ENCODE results near the gene COPS7A. TPM values are rescaled to one million over a fixed set of nuclear protein-coding genes. Genes with fewer than 3 reads are reported as not detected.

The COPS7A gene
- polyA plus RNA-seq, 1 donor (not counting 4 experiments of a cell fraction or from before 2014, with no cell fraction given) = 85.4 TPM

DNA sequence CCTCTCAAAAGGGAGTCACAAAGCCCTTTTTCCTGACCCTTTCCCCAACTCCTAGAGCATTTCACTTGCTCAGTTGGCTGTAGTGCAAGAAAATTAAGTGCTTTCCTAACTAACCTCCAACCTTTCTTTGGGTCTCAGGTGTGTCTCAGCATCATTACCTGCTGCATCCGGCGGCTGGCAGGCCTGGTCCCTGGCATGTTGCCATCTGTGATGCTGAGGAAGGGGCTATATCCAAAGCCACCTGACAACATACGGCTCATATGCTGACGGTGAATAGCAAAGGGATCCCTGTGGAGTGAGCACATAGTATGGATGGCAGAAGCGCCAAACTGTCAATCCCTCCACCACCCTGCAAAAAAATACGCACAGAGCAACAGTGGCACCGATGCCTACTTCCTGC lies 27.9 kb downstream of the COPS7A start:
- Histone ChIP-seq H3K9me3 (ENCODE audit: control insufficient read depth, low read depth, low read length) (no peaks in the 10 kb centered on the region), H3K79me2 (ENCODE audit: control insufficient read depth, insufficient read depth, low read length) (peaks cover 31% of the 10 kb centered on the region), H3K27me3 (ENCODE audit: control insufficient read depth, extremely low read depth, insufficient read depth, low read length) (no peaks in the 10 kb centered on the region), H3K9ac (ENCODE audit: control insufficient read depth, extremely low read depth, insufficient read depth, low read length) (peak overlapping the region; percentile 97), H3K9me1 (ENCODE audit: control insufficient read depth, extremely low read depth, insufficient read depth, low read length) (no peaks in the 10 kb centered on the region), H2AFZ (ENCODE audit: control insufficient read depth, low read length) (no peak overlapping the region), H3K27ac (ENCODE audit: control insufficient read depth, insufficient read depth, low read length) (peak overlapping the region; percentile 99), H3K36me3 (ENCODE audit: control insufficient read depth in 2 of 2, extremely low read depth in 1 of 2, insufficient read depth in 2 of 2, low read length in 2 of 2) (peaks cover 25 to 48% of the 10 kb centered on the region in 2 experiments), H3K4me1 (ENCODE audit: control insufficient read depth, extremely low read depth, insufficient read depth, low read length) (peaks cover 28% of the 10 kb centered on the region), H4K20me1 (ENCODE audit: control insufficient read depth, extremely low read depth, insufficient read depth, low read length) (peaks cover 2% of the 10 kb centered on the region), H3K4me3 (ENCODE audit: control insufficient read depth in 2 of 3, extremely low read depth in 1 of 3, insufficient read depth in 2 of 3, low read depth in 1 of 3, low read length in 3 of 3) (peak overlapping the region; percentile 93 to 94 (median 94)), H3K4me2 (ENCODE audit: control insufficient read depth, extremely low read depth, insufficient read depth, low read depth, low read length) (peak overlapping the region; percentile 90)
- DNase-seq (ENCODE audit: low read depth, low spot score) = no peak
- TF ChIP-seq EZH2 (IDR thresholded peaks at IDR 0.05; ENCODE audit: low read length) = no peak
- TF ChIP-seq, protein P1, sequence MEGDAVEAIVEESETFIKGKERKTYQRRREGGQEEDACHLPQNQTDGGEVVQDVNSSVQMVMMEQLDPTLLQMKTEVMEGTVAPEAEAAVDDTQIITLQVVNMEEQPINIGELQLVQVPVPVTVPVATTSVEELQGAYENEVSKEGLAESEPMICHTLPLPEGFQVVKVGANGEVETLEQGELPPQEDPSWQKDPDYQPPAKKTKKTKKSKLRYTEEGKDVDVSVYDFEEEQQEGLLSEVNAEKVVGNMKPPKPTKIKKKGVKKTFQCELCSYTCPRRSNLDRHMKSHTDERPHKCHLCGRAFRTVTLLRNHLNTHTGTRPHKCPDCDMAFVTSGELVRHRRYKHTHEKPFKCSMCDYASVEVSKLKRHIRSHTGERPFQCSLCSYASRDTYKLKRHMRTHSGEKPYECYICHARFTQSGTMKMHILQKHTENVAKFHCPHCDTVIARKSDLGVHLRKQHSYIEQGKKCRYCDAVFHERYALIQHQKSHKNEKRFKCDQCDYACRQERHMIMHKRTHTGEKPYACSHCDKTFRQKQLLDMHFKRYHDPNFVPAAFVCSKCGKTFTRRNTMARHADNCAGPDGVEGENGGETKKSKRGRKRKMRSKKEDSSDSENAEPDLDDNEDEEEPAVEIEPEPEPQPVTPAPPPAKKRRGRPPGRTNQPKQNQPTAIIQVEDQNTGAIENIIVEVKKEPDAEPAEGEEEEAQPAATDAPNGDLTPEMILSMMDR (optimal IDR thresholded peaks at IDR 0.05 in 1 of 3, IDR thresholded peaks at IDR 0.05 in 1 of 3, conservative IDR thresholded peaks at IDR 0.05 in 1 of 3; ENCODE audit: extremely low read depth in 1 of 3, insufficient read depth in 2 of 3, low read length in 3 of 3) = no peak
- no peak for FAIRE-seq
- dilution Hi-C loops (cut with MboI; ENCODE audit: extremely low pct_ligation_motif_present, low sequenced_read_pairs) = no loop called here

DNA sequence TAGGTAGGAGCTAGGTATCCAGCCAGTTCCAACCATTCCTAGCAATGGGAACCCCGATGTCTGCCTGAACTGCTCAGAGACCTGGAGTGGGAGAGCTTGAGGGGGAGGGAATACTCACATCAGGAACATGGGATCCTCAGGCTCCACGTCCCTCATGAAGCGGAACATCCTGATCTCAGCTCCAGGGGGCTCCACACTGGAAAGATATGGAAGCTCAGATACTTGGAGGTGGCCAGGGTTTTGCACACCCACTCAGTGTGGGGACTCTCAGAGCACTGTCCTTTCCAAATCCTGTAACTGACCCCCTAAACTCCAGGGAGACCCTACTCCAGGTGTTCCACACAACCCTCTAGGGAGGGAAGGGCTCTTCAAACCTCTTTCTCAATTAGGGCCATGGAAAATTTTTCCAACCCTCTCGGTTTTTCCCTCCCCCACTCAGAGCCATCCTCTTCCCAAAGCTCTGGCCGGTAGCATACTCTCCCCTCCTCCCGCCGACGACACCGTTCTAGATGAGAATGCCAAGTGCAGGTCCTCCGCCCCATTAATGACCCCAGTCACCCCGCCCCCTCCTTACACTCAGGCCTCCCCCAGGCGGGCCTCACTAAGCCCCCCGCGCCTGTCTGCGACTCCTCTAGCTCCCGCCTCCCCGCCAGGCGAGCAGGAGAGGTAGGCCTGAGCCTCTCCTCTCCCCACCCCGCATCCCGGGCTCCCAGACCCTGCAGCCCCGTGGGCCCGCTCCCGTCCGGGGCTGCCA lies 28.5 kb downstream of the COPS7A start:
- H3K36me3 ChIP-seq (ENCODE audit: control insufficient read depth in 2 of 2, extremely low read depth in 1 of 2, insufficient read depth in 2 of 2, low read length in 2 of 2) = peaks cover 24 to 42% of the 10 kb centered on the region in 2 experiments
- peak; percentile 65 for FAIRE-seq
- H3K4me1 ChIP-seq (ENCODE audit: control insufficient read depth, extremely low read depth, insufficient read depth, low read length) = peaks cover 25% of the 10 kb centered on the region
- peak overlapping the region; percentile 93 to 94 (median 94) for H3K4me3 ChIP-seq (ENCODE audit: control insufficient read depth in 2 of 3, extremely low read depth in 1 of 3, insufficient read depth in 2 of 3, low read depth in 1 of 3, low read length in 3 of 3)
- H3K79me2 ChIP-seq (ENCODE audit: control insufficient read depth, insufficient read depth, low read length) = peaks cover 31% of the 10 kb centered on the region
- peak overlapping the region; percentile 90 for H3K4me2 ChIP-seq (ENCODE audit: control insufficient read depth, extremely low read depth, insufficient read depth, low read depth, low read length)
- TF ChIP-seq EZH2 (IDR thresholded peaks at IDR 0.05; ENCODE audit: low read length) = no peak
- TF ChIP-seq, protein P1 (optimal IDR thresholded peaks at IDR 0.05 in 1 of 3, IDR thresholded peaks at IDR 0.05 in 1 of 3, conservative IDR thresholded peaks at IDR 0.05 in 1 of 3; ENCODE audit: extremely low read depth in 1 of 3, insufficient read depth in 2 of 3, low read length in 3 of 3) = peak; percentile 33 to 56 (median 40)
- H2AFZ ChIP-seq (ENCODE audit: control insufficient read depth, low read length) = peak overlapping the region; percentile 84
- peaks cover 2% of the 10 kb centered on the region for H4K20me1 ChIP-seq (ENCODE audit: control insufficient read depth, extremely low read depth, insufficient read depth, low read length)
- no peaks in the 10 kb centered on the region for H3K27me3 ChIP-seq (ENCODE audit: control insufficient read depth, extremely low read depth, insufficient read depth, low read length)
- H3K9ac ChIP-seq (ENCODE audit: control insufficient read depth, extremely low read depth, insufficient read depth, low read length) = peak overlapping the region; percentile 97
- no peaks in the 10 kb centered on the region for H3K9me3 ChIP-seq (ENCODE audit: control insufficient read depth, low read depth, low read length)
- H3K9me1 ChIP-seq (ENCODE audit: control insufficient read depth, extremely low read depth, insufficient read depth, low read length) = no peaks in the 10 kb centered on the region
- peak overlapping the region; percentile 99 for H3K27ac ChIP-seq (ENCODE audit: control insufficient read depth, insufficient read depth, low read length)
- no peak for DNase-seq (ENCODE audit: low read depth, low spot score)
- dilution Hi-C loops (cut with MboI; ENCODE audit: extremely low pct_ligation_motif_present, low sequenced_read_pairs) = no loop called here

All from keratinocyte (primary cell).